Upper lobe of right lung (tissue), 1 donor: ENCODE results near the gene B4GALT4. TPM values are rescaled to one million over a fixed set of nuclear protein-coding genes. Genes with fewer than 3 reads are reported as not detected.
"Not testable (repeated sequence)": the region's sequence is repeated elsewhere in the genome, so short reads cannot be mapped to it uniquely, and the experiment has no call there.

Experiments
- ATAC-seq: fragments of 200-7000 bp; cut with Tn5 transposase; one replicate; pipeline ENCODE4 v1.9.1; 2020; ENCODE audit warnings: mild to moderate bottlenecking, moderate library complexity
- DNase-seq: peaks from one replicate; pipeline ENCODE4 v3.0.0-alpha.2; 2020
- H3K27ac ChIP-seq: fragments of 200-600 bp; one replicate; pipeline ENCODE4 v1.8.0; 2022
- H3K27me3 ChIP-seq: fragments of 200-600 bp; one replicate; pipeline ENCODE4 v1.8.0; 2022; ENCODE audit warnings: mild to moderate bottlenecking
- H3K36me3 ChIP-seq: fragments of 200-600 bp; one replicate; pipeline ENCODE4 v1.8.0; 2022
- H3K4me1 ChIP-seq: fragments of 200-600 bp; one replicate; pipeline ENCODE4 v1.8.0; 2022
- H3K4me3 ChIP-seq: fragments of 200-600 bp; one replicate; pipeline ENCODE4 v1.8.0; 2022; ENCODE audit warnings: mild to moderate bottlenecking
- H3K9me3 ChIP-seq: fragments of 200-600 bp; one replicate; pipeline ENCODE4 v1.8.0; 2022
- CTCF ChIP-seq: fragments of 200-600 bp; IDR thresholded peaks from one replicate; pipeline ENCODE4 v1.8.0; 2022; ENCODE audit warnings: antibody characterized with exemption
- intact Hi-C: fragments of 100-400 bp; cut with DNase I; formaldehyde crosslinking; loops from one replicate; pipeline ENCODE4 v1.11.0; 2022
- total RNA-seq: library from RNA; stranded (reverse); fragmentation: NEBNext Ultra II Directional; extraction: Animal tissue kit (Norgen Biotek cat#: 25700); gene quantifications from one replicate; pipeline ENCODE4 v1.2.1, GENCODE V29; 2021
- donor health status: DM: no; HTN: yes; CAD: no; lungs with severe emphysema.

B4GALT4 gene
- total RNA-seq, 1 donor from 2014 or later, result 15.8 TPM

- H3K4me1 ChIP-seq, result peaks cover 6% of the 10 kb centered on the region
- H3K9me3 ChIP-seq, result no peaks in the 10 kb centered on the region
- no peak for TF ChIP-seq CTCF
- no peak overlapping the region for H3K27ac ChIP-seq
- DNase-seq, result no peak
- intact Hi-C loops, result no loop called here
- H3K36me3 ChIP-seq, result no peaks in the 10 kb centered on the region
- no peak overlapping the region for H3K4me3 ChIP-seq
- ATAC-seq, result no peak
- no peaks in the 10 kb centered on the region for H3K27me3 ChIP-seq
Observed at GRCh38 chr3:119257111-119257510, 16.4 kb upstream of the B4GALT4 start.

DNA sequence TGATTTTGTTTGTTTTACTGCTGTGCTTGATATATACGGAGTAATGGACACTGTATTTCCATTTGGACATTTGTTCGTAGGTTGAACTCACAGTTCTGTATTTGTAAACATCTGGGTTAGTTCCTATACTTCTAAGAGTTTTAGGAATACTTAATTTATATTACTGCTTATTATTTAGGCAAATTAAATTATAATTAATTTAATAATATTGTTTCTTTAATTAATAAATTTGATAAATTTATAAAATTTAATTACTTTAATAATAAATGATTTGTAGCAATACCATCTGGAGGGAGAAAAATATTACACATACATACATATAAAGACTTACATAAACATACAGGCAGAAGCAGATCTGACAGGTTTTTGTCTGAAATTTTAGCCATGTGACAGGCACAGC is 14.5 kb upstream of the B4GALT4 start:
- TF ChIP-seq CTCF, result no peak
- H3K9me3 ChIP-seq, result no peaks in the 10 kb centered on the region
- intact Hi-C loops, result no loop called here
- no peak for DNase-seq
- H3K4me1 ChIP-seq, result peaks cover 6% of the 10 kb centered on the region
- ATAC-seq, result no peak
- H3K4me3 ChIP-seq, result no peak overlapping the region
- no peaks in the 10 kb centered on the region for H3K36me3 ChIP-seq
- H3K27me3 ChIP-seq, result no peaks in the 10 kb centered on the region
- no peak overlapping the region for H3K27ac ChIP-seq

- no peak for ATAC-seq
- intact Hi-C loops, result no loop called here
- no peaks in the 10 kb centered on the region for H3K27me3 ChIP-seq
- no peak for TF ChIP-seq CTCF
- no peak overlapping the region for H3K27ac ChIP-seq
- H3K4me3 ChIP-seq, result no peak overlapping the region
- no peak for DNase-seq
- H3K9me3 ChIP-seq, result peaks cover 6% of the 10 kb centered on the region
- H3K4me1 ChIP-seq, result peaks cover 11% of the 10 kb centered on the region
- H3K36me3 ChIP-seq, result no peaks in the 10 kb centered on the region
Observed at GRCh38 chr3:119245778-119246177, 5.1 kb upstream of the B4GALT4 start.

DNA sequence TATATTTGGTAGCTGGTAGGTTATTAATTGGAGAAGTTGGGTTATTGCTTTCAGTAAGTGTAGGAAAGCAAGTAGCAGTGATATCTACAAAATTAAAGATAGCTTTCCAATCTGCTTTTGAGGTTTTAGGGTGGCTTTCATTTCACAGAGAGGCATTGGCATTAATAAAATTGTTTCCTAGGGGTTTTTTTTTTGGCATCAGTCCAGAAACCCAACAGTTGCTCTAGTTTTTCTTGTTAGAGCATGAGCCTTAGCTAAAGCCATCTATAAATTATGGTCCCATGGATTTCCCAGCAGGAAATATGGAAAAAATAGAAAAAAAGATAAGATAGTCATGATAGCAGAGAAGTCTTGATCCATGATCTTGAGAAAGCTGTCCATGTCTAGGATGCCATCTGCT is 3.0 kb upstream of the B4GALT4 start:
- intact Hi-C loops, result no loop called here
- Histone ChIP-seq H3K27ac (no peak overlapping the region), H3K9me3 (peaks cover 6% of the 10 kb centered on the region), H3K4me3 (no peak overlapping the region), H3K27me3 (no peaks in the 10 kb centered on the region), H3K36me3 (no peaks in the 10 kb centered on the region), H3K4me1 (peaks cover 15% of the 10 kb centered on the region)
- ATAC-seq (no peak), DNase-seq (no peak)
- no peak for TF ChIP-seq CTCF

DNA sequence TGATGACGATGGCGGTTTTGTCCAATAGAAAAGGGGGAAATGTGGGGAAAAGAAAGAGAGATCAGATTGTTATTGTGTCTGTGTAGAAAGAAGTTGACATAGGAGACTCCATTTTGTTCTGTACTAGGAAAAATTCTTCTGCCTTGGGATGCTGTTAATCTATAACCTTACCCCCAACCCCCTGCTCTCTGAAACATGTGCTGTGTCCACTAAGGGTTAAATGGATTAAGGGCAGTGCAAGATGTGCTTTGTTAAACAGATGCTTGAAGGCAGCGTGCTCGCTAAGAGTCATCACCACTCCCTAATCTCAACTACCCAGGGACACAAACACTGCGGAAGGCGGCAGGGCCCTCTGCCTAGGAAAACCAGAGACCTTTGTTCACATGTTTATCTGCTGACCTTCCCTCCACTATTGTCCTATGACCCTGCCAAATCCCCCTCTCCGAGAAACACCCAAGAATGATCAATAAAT is 2.4 kb upstream of the B4GALT4 start:
- H3K4me3 ChIP-seq, ATAC-seq, H3K9me3 ChIP-seq, H3K27me3 ChIP-seq, DNase-seq, H3K36me3 ChIP-seq, H3K27ac ChIP-seq, intact Hi-C loops: not testable (repeated sequence)
- peaks cover 15% of the 10 kb centered on the region for H3K4me1 ChIP-seq

DNA sequence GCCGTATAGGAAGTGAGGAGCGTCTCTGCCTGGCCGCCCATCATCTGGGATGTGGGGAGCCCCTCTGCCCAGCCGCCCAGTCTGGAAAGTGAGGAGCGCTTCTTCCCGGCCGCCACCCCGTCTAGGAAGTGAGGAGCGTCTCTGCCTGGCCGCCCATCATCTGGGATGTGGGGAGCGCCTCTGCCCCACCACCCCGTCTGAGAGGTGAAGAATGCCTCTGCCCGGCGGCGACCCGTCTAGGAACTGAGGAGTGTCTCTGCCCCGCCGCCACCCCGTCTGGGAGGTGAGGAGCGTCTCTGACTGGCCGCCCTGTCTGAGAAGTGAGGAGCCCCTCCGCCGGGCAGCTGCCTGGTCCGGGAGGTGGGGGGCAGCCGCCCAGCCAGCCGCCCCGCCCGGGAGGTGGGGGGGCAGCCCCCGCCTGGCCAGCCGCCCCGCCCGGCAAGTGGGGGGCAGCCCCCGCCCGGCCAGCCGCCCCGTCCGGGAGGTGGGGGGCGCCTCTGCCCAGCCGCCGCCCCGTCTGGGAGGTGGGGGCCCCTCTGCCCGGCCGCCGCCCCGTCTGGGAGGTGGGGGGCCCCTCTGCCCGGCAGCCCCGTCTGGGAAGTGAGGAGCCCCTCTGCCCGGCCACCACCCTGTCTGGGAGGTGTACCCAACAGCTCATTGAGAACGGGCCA is 1.8 kb upstream of the B4GALT4 start:
- H3K27ac ChIP-seq, H3K27me3 ChIP-seq, H3K9me3 ChIP-seq, H3K36me3 ChIP-seq, intact Hi-C loops, ATAC-seq, DNase-seq, H3K4me3 ChIP-seq: not testable (repeated sequence)
- peaks cover 15% of the 10 kb centered on the region for H3K4me1 ChIP-seq
